Activated CD4-positive, alpha-beta T cell treated with anti-CD3 and anti-CD28 coated beads, Interleukin-2, amount 50 U/mL, for 4 hours (primary cell): ENCODE measurements around the gene DDT.
"Not testable (repeated sequence)": the region's sequence is repeated elsewhere in the genome, so short reads cannot be mapped to it uniquely, and the experiment has no call there.

Experiments used
- DNase-seq, 2 experiments: peaks; one replicate each; pipeline ENCODE4 v3.0.0-alpha.2; 2020

Gene DDT

DNA sequence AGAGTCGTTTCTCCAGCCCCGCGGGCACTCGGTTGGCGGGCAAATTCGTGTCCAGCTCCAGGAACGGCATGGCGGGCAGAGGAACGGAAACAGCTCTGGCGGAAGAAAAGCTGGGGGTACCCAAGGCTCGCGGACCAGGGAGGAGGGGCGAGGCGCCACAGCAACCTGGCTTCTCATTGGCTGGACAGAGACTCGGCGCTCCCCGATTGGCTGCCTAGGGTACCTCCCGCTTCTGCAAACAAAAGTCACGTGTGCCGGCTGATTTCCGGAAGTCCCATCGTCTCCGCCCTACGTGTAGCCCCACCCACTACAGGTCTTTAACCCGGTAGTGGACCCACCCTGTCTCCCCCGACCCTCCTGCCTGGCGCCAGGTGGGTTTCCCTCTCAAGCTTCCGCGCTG lies at the start of gene DDT:
TSS of gene DDT (minus strand) at position 97 of the 400 bp plus-strand sequence. CDS start at position 70, 27 bp downstream.
- not testable (repeated sequence) for DNase-seq

- DNase-seq = no peak
Observed at GRCh38 chr22:24023204-24023789, 49.1 kb upstream of the DDT start.

DNA sequence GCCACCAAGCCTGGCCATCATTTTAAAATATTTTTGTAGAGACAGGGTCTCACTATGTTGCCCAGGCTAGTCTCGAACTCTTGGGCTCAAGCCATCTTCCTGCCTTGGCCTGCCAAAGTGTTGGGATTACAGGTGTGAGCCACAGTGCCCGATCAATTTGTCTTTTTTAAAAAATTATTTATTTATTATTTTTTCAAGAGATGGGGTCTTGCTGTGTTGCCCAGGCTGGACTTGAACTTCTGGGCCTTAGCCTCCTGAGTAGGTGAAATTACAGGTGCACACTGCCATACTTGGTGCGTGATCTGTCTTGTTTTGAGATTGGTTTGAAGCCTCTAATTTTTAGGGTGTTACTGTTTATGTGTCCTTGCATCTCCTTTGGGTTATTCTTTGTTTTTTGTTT lies 47.1 kb upstream of the DDT start:
- DNase-seq = no peak

DNA sequence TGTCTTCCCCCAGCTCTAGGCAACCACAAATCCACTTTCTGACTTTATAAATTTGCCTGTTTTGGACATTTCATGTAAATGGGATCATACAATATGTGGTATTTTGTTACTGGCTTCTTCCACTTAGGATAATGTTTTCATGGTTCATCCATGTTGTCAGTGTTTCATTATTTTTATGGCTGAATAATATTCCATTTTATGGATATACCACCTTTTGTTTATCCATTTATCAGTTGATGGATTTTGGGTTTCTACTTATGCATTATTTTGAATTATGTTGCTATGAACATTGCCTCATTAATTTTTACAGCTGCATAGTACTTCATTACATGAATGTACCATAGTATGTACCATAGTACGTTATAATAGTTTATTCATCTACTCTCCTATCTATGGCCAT lies 41.9 kb upstream of the DDT start:
- DNase-seq = no peak

GRCh38 chr22:24011735-24012068 lies 37.5 kb upstream of the DDT start:
- DNase-seq = no peak

GRCh38 chr22:24010018-24010391 lies 35.8 kb upstream of the DDT start:
- DNase-seq = no peak

GRCh38 chr22:24009227-24010017 lies 35.2 kb upstream of the DDT start:
- DNase-seq = no peak

- no peak for DNase-seq
Observed at GRCh38 chr22:24008381-24009226, 34.4 kb upstream of the DDT start.

GRCh38 chr22:24008022-24008283 lies 33.7 kb upstream of the DDT start:
- DNase-seq = no peak

GRCh38 chr22:24007253-24008021 lies 33.2 kb upstream of the DDT start:
- no peak for DNase-seq

DNA sequence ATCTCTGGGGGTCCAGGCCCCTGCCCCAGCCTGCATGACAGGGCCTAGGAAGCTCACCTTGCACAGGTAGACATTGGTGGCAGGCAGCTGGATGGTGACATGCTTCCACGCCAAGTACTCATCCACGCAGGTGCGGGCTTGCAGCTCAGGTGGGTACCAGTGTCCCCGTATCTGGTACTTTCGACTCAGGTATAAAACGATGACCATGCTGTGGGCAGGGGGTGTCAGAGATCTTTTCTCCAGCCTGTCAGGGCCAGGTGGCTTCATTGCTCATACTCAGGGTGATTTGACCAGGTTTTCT lies 32.6 kb upstream of the DDT start:
- DNase-seq = no peak

GRCh38 chr22:24006207-24006913 lies 32.1 kb upstream of the DDT start:
- DNase-seq = no peak

GRCh38 chr22:24005201-24005600 lies 31.0 kb upstream of the DDT start, which contains the start of gene GSTT4:
GSTT4 (minus strand) TSS chr22:24005453; CDS start chr22:24005356, 97 bp downstream.
- DNase-seq = no peak

GRCh38 chr22:24003887-24004286 lies 29.6 kb upstream of the DDT start:
- DNase-seq = no peak

DNA sequence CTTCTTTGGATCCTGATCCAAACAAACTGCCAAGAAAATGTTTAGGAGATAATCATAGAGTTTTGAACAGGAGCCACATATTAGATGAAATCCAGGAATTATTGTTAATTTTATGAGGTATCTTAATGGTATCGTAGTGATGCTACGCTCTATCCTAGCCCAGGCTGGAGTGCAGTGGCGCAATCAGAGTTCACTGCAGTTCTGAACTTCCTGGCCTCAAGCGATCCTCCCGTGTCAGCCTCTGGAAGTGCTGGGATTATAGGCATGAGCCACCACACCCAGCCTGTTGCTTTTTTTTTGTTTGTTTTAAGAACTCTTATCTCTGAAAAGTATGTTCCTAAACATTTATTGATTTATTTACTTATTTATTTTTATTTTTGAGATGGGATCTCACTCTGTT lies 28.6 kb upstream of the DDT start:
- no peak for DNase-seq

DNA sequence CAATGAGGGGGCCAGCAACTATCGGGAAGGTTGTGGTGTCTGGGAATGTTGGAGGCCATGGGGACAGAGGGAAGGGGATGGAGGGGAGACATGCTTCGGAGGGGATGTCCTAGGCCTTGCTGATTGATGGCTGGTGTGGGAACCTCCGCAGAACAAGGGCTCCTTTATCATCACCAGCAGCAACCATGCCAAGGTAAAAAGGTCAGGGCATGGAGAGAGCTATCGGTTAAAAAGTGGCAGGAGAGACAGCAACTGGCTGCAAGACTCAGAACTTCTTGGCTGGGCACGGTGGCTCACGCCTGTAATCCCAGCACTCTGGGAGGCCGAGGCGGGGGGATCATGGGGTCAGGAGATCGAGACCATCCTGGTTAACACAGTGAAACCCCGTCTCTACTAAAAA lies 28.0 kb upstream of the DDT start:
- DNase-seq = no peak

GRCh38 chr22:24001314-24001713 lies 27.1 kb upstream of the DDT start:
- DNase-seq = no peak

- DNase-seq = not testable (repeated sequence)
Observed at GRCh38 chr22:23999779-24000178, 25.5 kb upstream of the DDT start.

DNA sequence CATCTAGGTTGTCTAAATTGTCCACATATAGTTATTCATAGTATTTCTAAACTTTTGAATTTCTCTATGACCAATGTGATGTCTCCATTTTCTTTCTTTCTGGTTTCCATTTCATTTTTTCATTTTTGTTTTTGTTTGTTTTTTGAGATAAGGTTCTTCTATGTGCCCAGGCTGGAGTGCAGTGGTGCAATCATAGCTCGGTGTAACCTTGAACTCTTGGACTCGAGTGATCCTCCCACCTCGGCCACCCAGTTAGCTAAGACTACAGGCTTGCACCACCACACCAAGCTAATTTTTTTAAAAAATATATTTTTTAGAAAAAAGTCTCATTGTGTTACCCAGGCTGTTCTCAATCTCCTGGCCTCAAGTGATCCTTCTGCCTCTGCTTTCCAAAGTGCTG lies 22.9 kb upstream of the DDT start:
- no peak for DNase-seq

DNA sequence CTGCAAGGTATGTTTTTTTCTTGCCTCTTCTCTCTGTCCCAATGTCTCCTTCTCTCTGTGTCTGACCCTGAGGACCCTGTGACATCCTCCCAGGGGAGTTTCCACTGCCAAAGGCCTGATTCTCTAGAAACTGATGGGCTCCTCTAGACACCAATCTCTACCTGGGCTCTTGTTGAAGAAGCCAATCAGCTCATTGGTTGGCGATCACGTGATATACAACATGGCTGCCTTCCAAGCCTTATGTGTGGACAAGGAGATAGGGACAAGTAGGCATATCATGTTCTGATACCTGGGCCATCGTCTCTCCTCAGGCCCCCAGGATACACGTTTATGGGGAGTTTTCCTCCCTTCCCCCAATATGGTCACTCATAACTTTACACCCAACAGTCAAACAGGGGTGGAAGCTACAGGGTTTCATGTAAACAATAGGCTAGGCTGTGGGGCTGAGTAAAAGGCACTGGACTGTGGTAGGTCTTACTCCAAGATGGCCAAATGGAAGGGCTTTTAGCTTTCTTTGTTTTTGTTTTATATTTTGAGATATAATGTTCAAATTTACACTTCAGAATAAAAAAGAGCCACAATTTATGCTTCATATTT lies 19.4 kb upstream of the DDT start:
- not testable (repeated sequence) for DNase-seq

- DNase-seq = not testable (repeated sequence)
Observed at GRCh38 chr22:23993080-23993479, 18.8 kb upstream of the DDT start.

- not testable (repeated sequence) for DNase-seq
Observed at GRCh38 chr22:23989583-23990244, 15.5 kb upstream of the DDT start.
